IPS DF 19.7 (cell line): Measurements from ENCODE around the gene PHLDA3.
"Not testable (repeated sequence)": the region's sequence is repeated elsewhere in the genome, so short reads cannot be mapped to it uniquely, and the experiment has no call there.

Source experiments
- DNase-seq: peaks from one replicate; pipeline ENCODE4 v3.0.0-alpha.2; 2013; ENCODE audit warnings: low read depth, low spot score

PHLDA3 gene

GRCh38 chr1:201503397-201504176, 34.6 kb upstream of the PHLDA3 start:
- DNase-seq, result peak; percentile 80

- no peak for DNase-seq
Measured at GRCh38 chr1:201502511-201502857, 33.5 kb upstream of the PHLDA3 start.

GRCh38 chr1:201501812-201502510, 33.0 kb upstream of the PHLDA3 start:
- DNase-seq, result no peak

- no peak for DNase-seq
Measured at GRCh38 chr1:201501144-201501543, 32.2 kb upstream of the PHLDA3 start.

GRCh38 chr1:201500670-201501120, 31.7 kb upstream of the PHLDA3 start:
- no peak for DNase-seq

- DNase-seq, result no peak
Measured at GRCh38 chr1:201499795-201500669, 31.0 kb upstream of the PHLDA3 start.

GRCh38 chr1:201499191-201499590, 30.2 kb upstream of the PHLDA3 start:
- no peak for DNase-seq

- no peak for DNase-seq
Measured at GRCh38 chr1:201498621-201499020, 29.6 kb upstream of the PHLDA3 start.

GRCh38 chr1:201497935-201498509, 29.0 kb upstream of the PHLDA3 start:
- DNase-seq, result no peak

- no peak for DNase-seq
Measured at GRCh38 chr1:201496296-201496690, 27.3 kb upstream of the PHLDA3 start.

GRCh38 chr1:201495551-201496295, 26.7 kb upstream of the PHLDA3 start:
- no peak for DNase-seq

- DNase-seq, result no peak
Measured at GRCh38 chr1:201493757-201494617, 25.0 kb upstream of the PHLDA3 start.

- DNase-seq, result not testable (repeated sequence)
Measured at GRCh38 chr1:201493026-201493656, 24.2 kb upstream of the PHLDA3 start.

GRCh38 chr1:201491896-201492511, 23.0 kb upstream of the PHLDA3 start:
- DNase-seq, result no peak

- DNase-seq, result no peak
Measured at GRCh38 chr1:201490708-201491131, 21.7 kb upstream of the PHLDA3 start.

GRCh38 chr1:201489643-201490261, 20.8 kb upstream of the PHLDA3 start:
- no peak for DNase-seq

- DNase-seq, result no peak
Measured at GRCh38 chr1:201488830-201489589, 20.0 kb upstream of the PHLDA3 start.

- DNase-seq, result no peak
Measured at GRCh38 chr1:201487742-201488141, 18.8 kb upstream of the PHLDA3 start.
